Neutrophil (primary cell): ENCODE measurements around the gene DRAXIN.

Experiments used
- H3K27ac ChIP-seq: fragments of 200-600 bp; sonication (generic); 2 replicates; pipeline ENCODE4 v1.5.1; 2016; ENCODE audit warnings: mild to moderate bottlenecking, moderate library complexity
- H3K27me3 ChIP-seq: fragments of 200-600 bp; sonication (generic); 2 replicates; pipeline ENCODE4 v1.6.0; 2016; ENCODE audit warnings: mild to moderate bottlenecking
- H3K36me3 ChIP-seq: fragments of 200-600 bp; sonication (generic); 2 replicates; pipeline ENCODE4 v1.5.1; 2017
- H3K4me1 ChIP-seq, 2 experiments: fragments of 200-600 bp in 1 of 2; sonication (generic) in 1 of 2; 1 replicate in 1 of 2; 2 replicates in 1 of 2; pipeline versions ENCODE4 v1.5.1 to v1.6.1; 2013 to 2016; ENCODE audit warnings: low read depth in 1 of 2, low read length in 1 of 2, mild to moderate bottlenecking in 1 of 2, moderate library complexity in 1 of 2; ENCODE audit not compliant: control insufficient read depth in 1 of 2, insufficient read depth in 1 of 2
- H3K4me3 ChIP-seq, 2 experiments: fragments of 200-600 bp in 1 of 2; sonication (generic) in 1 of 2; 1 replicate in 1 of 2; 2 replicates in 1 of 2; pipeline ENCODE4 v1.5.1; 2013 to 2016; ENCODE audit warnings: low read depth in 1 of 2, low read length in 1 of 2, mild to moderate bottlenecking in 1 of 2, moderate library complexity in 1 of 2
- H3K9me3 ChIP-seq: fragments of 200-600 bp; sonication (generic); 2 replicates; pipeline ENCODE4 v1.5.1; 2016
- CTCF ChIP-seq: fragments of 200-600 bp; sonication (generic); IDR thresholded peaks from 2 replicates; pipeline ENCODE4 v1.5.1; 2016; ENCODE audit warnings: antibody characterized with exemption

Gene DRAXIN

GRCh38 chr1:11735531-11735853 lies 44.0 kb downstream of the DRAXIN start:
- peaks cover 91 to 94% of the 10 kb centered on the region in 2 experiments for H3K4me1 ChIP-seq
- H3K27ac ChIP-seq, result peak overlapping the region; percentile 98
- peak overlapping the region; percentile 97 to 98 for H3K4me3 ChIP-seq
- H3K36me3 ChIP-seq, result no peaks in the 10 kb centered on the region
- no peak for TF ChIP-seq CTCF
- H3K9me3 ChIP-seq, result no peaks in the 10 kb centered on the region
- H3K27me3 ChIP-seq, result no peaks in the 10 kb centered on the region

GRCh38 chr1:11735854-11736745 lies 44.6 kb downstream of the DRAXIN start, which contains the start of gene AGTRAP:
AGTRAP (plus strand) TSS chr1:11736136; CDS start chr1:11736209, 73 bp downstream.
- Histone ChIP-seq H3K27me3 (no peaks in the 10 kb centered on the region), H3K9me3 (no peaks in the 10 kb centered on the region), H3K4me1 (peaks cover 91 to 94% of the 10 kb centered on the region in 2 experiments), H3K27ac (peak within 1 kb of the TSS; percentile 98), H3K36me3 (no peaks in the 10 kb centered on the region), H3K4me3 (peak within 1 kb of the TSS; percentile 97 to 98)
- TF ChIP-seq CTCF, result peak; percentile 39

GRCh38 chr1:11736746-11737639 lies 45.5 kb downstream of the DRAXIN start:
- H3K36me3 ChIP-seq, result peaks cover 2% of the 10 kb centered on the region
- peak overlapping the region; percentile 97 to 98 for H3K4me3 ChIP-seq
- no peaks in the 10 kb centered on the region for H3K27me3 ChIP-seq
- H3K9me3 ChIP-seq, result no peaks in the 10 kb centered on the region
- TF ChIP-seq CTCF, result no peak
- peaks cover 91 to 94% of the 10 kb centered on the region in 2 experiments for H3K4me1 ChIP-seq
- peak overlapping the region; percentile 98 for H3K27ac ChIP-seq

DNA sequence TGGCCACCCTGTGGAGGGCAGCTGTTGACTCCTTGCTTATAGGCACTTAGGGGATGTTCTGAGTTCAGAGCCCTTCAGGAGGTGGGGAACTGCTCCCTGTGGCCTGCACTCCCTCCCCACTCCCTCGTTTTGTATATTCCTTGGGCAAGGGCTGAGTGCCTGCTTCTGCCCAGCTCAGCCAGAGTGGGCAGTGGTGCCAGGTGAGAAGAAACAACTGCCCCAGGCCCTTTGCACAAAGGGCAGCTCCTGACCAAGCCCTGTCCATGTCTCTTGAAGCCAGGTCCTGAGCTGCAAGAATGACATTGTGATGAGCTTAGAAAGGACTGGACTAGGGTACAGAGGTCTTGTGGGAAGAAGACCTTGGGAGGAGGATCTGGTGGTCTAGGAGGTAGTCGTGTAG lies 46.6 kb downstream of the DRAXIN start:
- Histone ChIP-seq H3K36me3 (peaks cover 3% of the 10 kb centered on the region), H3K4me3 (peak overlapping the region; percentile 97 to 98), H3K4me1 (peaks cover 89 to 93% of the 10 kb centered on the region in 2 experiments), H3K27me3 (no peaks in the 10 kb centered on the region), H3K27ac (peak overlapping the region; percentile 98), H3K9me3 (no peaks in the 10 kb centered on the region)
- TF ChIP-seq CTCF, result no peak

- Histone ChIP-seq H3K4me3 (peak overlapping the region; percentile 97 to 98), H3K4me1 (peaks cover 84 to 93% of the 10 kb centered on the region in 2 experiments), H3K27ac (peak overlapping the region; percentile 98), H3K36me3 (peaks cover 5% of the 10 kb centered on the region), H3K27me3 (no peaks in the 10 kb centered on the region), H3K9me3 (no peaks in the 10 kb centered on the region)
- TF ChIP-seq CTCF, result peak; percentile 29
Measured at GRCh38 chr1:11738783-11739182, 47.3 kb downstream of the DRAXIN start.
